ENCODE measurements around the gene CLSTN2.

Gene CLSTN2

GRCh38 chr3:140296796-140297352 is 361.9 kb downstream of the CLSTN2 start:
- DNase-seq, result no peak

DNA sequence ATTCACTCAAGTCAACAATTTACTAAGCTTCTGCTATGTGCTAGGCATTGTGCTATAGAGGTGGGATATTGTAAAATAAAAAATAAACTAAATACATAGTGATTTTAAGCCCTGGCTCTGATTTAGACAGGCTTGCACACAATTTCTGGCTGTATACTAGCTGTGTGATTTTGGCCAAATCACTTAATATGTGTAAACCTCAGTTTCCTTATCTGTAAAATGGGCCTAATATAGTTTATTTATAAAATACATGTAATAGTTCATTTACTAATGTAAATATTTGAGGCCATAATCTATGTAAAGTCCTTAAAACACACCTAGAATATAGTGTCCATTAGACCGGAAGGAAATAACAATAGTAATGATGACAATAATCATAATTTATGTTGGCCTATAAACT is 363.1 kb downstream of the CLSTN2 start:
- no peak for DNase-seq

- DNase-seq, result no peak
Measured at GRCh38 chr3:140298569-140299070, 363.6 kb downstream of the CLSTN2 start.

DNA sequence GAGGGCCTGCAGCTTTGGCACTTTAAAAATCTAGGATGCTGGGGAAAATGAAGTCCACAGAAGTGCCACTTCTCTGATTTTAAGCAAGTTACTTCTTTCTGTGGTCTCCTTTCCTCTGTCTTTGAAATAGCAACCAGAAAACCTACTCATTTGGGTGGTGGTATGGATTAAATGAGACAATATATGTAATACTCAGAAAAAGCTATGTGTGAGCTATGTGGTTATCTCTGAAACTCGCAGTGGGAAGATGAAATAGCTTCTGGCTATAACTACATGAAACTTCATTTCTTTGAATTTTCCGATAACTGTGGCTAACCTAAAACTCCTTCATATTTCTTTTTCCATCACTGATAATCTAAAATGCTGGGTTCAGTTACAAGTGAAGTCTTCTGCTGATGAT is 368.9 kb downstream of the CLSTN2 start:
- DNase-seq, result no peak

GRCh38 chr3:140308535-140308934 is 373.6 kb downstream of the CLSTN2 start:
- DNase-seq, result no peak

- DNase-seq, result no peak
Measured at GRCh38 chr3:140311428-140311827, 376.4 kb downstream of the CLSTN2 start.

- no peak for DNase-seq
Measured at GRCh38 chr3:140315955-140316354, 381.0 kb downstream of the CLSTN2 start.

DNA sequence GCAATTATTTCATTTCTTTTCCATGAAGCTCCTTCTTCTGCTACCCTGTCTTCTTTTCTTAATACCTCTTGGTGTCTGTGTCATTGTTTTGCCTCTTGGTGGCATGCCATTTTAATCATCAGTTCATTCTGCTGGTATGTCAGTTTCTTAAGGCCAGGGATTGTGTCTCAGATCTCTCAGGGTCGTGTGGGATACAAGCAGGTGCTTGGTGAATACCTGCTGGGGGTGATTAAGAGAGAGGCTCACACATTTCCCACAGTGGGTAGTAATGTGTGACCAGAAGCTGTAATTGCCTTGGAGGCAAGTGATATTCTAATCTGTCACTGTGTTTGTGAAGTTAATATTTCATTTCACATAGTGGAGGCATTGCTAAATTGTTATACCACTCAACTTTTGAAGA is 381.5 kb downstream of the CLSTN2 start:
- no peak for DNase-seq

- no peak for DNase-seq
Measured at GRCh38 chr3:140316868-140317400, 381.9 kb downstream of the CLSTN2 start.

DNA sequence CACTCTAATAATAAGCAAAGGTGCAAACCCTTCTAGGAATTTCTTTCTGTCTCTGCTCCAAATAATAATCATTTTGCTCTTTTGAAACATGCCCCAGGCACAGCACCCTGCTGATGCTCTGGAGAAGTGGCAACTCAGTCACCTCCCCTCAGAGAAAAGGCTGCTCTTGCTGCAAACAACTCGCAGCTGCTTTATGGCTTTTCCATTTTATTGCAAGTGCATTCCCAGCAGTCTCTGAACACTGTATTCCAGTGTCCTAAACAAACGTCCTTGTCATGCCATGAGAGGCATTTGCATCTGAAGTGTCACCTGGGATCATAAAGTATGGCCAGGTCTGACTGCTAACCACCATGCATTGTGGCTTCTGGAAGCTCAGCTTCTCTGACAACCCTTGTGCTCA is 384.8 kb downstream of the CLSTN2 start:
- no peak for DNase-seq

GRCh38 chr3:140323561-140323960 is 388.6 kb downstream of the CLSTN2 start:
- no peak for DNase-seq

DNA sequence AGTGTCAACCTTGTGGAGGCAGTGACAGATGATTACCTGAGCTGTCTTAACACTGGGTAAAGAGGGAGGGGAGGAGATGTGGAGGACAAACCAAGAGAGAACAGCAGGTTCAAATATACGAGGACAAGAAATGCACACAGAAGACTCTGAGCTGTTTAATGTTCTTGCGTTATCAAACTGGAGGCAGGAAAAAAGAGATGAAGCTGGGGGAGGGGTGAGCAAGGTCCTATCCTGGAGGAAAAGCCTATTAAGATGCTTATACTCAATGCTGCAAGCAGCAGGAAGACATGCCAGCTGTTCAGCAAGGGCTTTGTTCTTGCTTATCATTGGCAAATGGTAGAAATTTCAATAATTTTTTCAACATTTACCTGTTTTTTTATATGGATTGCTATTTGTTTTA is 397.1 kb downstream of the CLSTN2 start:
- no peak for DNase-seq

GRCh38 chr3:140334132-140334929 is 399.3 kb downstream of the CLSTN2 start:
- no peak for DNase-seq

GRCh38 chr3:140336465-140336864 is 401.5 kb downstream of the CLSTN2 start:
- no peak for DNase-seq

GRCh38 chr3:140338916-140339315 is 403.9 kb downstream of the CLSTN2 start:
- DNase-seq, result no peak

GRCh38 chr3:140341203-140341602 is 406.2 kb downstream of the CLSTN2 start:
- DNase-seq, result no peak

DNA sequence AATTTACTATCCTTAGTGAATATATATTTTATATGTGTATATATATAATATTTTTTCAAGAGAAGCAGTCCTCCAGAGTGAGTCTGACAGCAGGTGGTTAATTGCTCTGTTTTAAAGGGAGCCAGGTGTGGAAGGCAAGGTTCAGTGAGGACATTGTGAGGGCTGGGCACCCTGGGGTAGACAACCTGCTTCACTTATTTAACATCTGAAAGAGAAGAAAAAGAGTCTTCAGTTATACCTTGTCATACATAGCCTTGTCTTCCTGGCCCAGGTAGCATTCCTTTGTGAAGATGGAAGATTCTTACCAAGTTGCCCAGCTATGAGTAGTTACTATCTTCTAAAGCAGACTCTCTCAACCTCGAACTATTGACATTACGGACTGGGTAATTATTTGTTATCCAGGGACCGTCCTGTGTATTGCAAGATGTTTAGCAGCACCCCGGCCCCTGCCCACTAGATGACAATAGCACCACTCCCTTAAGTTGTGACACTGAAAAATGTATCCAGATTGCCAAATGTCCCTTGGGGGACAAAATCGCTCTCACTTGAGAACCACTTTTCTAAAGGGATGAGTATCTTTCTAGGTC is 406.9 kb downstream of the CLSTN2 start:
- no peak for DNase-seq

- no peak for DNase-seq
Measured at GRCh38 chr3:140342668-140343067, 407.7 kb downstream of the CLSTN2 start.

DNA sequence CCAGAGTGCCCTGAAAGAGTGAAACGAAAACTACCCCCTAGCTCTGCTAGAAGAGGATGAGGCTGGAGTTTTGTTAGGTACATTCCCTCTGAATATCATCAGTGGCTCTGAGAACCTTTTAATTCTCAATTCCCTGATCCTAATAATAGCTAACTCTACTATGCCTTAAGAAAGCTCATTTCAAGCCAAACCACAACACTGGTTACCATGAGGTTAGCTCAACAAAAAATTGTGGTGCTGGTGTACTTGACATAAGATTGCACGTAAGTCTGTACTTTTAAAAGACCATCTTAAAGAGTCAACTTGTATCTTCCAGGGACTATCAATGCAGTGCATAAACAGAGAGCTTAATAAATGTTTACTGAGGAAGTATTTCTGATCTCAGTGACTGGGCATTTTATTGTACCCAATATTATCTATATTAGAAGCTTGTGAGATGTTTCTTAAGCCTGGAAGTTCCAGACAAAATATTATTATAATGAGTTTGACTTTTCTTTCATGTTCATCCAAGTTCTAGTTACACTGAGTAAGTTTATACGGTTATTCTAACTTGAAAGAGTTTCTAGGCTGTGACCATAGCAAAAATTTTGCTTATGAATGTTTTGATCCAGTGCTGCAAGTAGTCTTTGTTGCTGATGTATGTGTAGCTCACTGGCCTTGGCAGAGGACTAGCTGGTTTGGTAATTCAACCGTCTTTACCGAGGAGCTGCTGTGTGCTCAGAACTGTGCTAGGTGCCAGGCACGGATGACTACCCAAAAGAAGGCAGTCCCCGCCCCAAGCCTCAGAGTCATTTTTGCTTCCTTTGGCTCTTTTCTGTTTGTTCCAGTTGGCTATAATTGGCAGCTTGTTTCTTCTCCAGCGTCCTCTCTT is 408.5 kb downstream of the CLSTN2 start:
- no peak for DNase-seq

- DNase-seq, result no peak
Measured at GRCh38 chr3:140344082-140344454, 409.1 kb downstream of the CLSTN2 start.

GRCh38 chr3:140344601-140345205 is 409.7 kb downstream of the CLSTN2 start:
- no peak for DNase-seq

GRCh38 chr3:140347151-140347550 is 412.2 kb downstream of the CLSTN2 start:
- DNase-seq, result no peak

DNA sequence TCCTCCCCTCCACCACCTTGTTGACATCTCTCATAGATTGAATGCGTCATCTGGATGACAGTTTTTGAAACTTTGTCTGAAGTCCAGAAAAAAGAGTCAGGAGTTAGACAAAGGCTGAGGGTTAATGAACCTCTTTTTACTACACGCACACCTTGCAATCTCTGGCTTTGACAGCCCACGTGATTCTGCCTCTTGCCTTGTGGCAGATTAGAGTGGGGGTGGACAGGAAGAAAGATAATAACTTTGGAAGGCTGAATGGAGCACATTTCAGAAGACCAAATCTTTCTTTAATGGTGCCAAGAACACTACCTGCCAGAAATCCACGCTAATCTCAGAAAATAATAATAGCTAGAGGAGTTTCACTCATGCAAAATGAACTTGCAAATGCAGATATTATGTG is 415.0 kb downstream of the CLSTN2 start:
- DNase-seq, result no peak
